ENCODE data around the gene NACC2. TPM values are rescaled to one million over a fixed set of nuclear protein-coding genes. Genes with fewer than 3 reads are reported as not detected.

NACC2 gene
- total and polyA plus RNA-seq, 9 of the 15 experiments (the other 6 are each of a cell fraction or from before 2014, with no cell fraction given): 0.70 to 25.1 (median 5.6) TPM

DNA sequence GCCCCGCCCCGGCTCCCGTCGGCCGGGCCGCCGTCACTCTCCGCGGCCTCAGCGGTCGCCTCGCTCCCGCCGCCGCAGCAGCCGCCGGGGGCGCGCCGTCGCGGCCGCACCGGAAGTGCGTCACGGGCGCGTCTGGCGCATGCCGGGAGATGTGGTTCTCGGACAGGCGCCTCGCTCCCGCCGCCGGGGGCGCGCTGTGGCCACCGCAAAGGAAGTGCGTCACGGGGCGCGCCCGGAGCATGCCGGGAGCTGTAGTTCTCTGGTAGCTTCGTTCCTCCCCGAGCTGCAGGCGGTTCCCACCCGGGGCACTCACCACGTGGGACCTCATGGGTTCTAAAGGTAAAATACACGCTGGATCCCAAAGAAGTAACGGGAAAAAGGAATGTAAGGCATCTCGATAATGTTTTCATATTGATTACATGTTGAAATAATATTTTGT lies 133.8 kb downstream of the NACC2 start, which contains the start of gene UBAC1 (continued):
- TF ChIP-seq, protein P1, sequence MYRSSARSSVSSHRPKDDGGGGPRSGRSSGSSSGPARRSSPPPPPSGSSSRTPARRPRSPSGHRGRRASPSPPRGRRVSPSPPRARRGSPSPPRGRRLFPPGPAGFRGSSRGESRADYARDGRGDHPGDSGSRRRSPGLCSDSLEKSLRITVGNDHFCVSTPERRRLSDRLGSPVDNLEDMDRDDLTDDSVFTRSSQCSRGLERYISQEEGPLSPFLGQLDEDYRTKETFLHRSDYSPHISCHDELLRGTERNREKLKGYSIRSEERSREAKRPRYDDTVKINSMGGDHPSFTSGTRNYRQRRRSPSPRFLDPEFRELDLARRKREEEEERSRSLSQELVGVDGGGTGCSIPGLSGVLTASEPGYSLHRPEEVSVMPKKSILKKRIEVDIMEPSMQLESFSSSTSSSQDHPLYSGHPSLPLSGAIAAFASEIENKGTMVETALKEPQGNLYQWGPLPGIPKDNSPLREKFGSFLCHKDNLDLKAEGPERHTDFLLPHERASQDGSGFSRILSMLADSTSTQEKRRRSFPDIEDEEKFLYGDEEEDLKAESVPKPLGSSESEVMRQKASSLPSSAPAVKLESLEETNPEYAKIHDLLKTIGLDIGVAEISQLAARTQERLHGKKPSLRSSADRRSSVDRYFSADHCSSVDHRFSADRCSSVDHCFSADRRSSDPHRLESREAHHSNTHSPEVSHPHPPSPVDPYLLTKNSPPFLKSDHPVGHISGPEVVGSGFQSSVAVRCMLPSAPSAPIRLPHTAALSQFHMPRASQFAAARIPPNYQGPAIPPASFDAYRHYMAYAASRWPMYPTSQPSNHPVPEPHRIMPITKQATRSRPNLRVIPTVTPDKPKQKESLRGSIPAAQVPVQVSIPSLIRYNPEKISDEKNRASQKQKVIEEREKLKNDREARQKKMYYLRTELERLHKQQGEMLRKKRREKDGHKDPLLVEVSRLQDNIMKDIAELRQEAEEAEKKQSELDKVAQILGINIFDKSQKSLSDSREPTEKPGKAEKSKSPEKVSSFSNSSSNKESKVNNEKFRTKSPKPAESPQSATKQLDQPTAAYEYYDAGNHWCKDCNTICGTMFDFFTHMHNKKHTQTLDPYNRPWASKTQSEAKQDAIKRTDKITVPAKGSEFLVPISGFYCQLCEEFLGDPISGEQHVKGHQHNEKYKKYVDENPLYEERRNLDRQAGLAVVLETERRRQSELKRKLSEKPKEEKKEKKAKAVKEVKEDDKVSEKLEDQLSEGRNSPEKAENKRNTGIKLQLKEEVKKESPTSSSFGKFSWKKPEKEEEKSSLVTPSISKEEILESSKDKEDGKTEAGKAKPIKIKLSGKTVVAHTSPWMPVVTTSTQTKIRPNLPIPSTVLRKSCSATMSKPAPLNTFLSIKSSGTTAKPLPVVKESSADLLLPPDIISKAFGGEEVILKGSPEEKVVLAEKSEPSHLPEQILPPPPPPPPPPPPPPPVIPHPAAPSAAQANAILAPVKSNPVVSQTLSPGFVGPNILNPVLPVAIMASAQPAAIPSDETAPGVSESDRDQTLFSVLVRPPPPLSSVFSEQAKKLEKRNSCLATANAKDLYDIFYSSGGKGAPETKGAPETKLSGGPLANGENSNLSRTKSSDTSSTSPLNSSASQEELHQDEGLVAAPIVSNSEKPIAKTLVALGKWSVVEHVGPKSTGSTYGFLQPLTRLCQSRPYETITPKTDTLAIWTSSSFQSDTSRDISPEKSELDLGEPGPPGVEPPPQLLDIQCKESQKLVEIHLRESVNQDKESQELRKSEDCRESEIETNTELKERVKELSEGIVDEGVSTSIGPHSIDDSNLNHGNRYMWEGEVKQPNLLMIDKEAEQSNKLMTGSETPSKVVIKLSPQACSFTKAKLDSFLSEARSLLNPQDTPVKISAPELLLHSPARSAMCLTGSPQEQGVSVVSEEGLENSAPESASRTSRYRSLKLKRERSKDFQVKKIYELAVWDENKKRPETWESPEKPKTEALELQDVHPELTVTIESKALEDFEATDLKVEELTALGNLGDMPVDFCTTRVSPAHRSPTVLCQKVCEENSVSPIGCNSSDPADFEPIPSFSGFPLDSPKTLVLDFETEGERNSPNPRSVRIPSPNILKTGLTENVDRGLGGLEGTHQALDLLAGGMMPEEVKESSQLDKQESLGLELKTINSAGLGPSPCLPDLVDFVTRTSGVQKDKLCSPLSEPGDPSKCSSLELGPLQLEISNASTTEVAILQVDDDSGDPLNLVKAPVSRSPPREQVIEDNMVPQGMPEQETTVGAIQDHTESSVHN (IDR thresholded peaks at IDR 0.05; ENCODE audit: borderline replicate concordance in 1 of 2, low read depth in 1 of 2): no peak
- TF ChIP-seq KDM5B (IDR thresholded peaks at IDR 0.05; ENCODE audit: insufficient replicate concordance, low read depth, low read length): no peak
- TF ChIP-seq SETDB1 (IDR thresholded peaks at IDR 0.05; ENCODE audit: low read length): no peak
- no peak for TF ChIP-seq ZKSCAN3 (CRISPR knock-in tag; IDR thresholded peaks at IDR 0.05)
- no peak for TF ChIP-seq CBFA2T2 (conservative IDR thresholded peaks at IDR 0.05)
- TF ChIP-seq ZNF699 (CRISPR knock-in tag; IDR thresholded peaks at IDR 0.05; ENCODE audit: insufficient replicate concordance): no peak
- TF ChIP-seq JUN (IDR thresholded peaks at IDR 0.05; ENCODE audit: borderline replicate concordance, low read depth, low read length): no peak
- TF ChIP-seq JUN (CRISPR knock-in tag; IDR thresholded peaks at IDR 0.05; ENCODE audit: borderline replicate concordance): no peak
- TF ChIP-seq, protein P2, sequence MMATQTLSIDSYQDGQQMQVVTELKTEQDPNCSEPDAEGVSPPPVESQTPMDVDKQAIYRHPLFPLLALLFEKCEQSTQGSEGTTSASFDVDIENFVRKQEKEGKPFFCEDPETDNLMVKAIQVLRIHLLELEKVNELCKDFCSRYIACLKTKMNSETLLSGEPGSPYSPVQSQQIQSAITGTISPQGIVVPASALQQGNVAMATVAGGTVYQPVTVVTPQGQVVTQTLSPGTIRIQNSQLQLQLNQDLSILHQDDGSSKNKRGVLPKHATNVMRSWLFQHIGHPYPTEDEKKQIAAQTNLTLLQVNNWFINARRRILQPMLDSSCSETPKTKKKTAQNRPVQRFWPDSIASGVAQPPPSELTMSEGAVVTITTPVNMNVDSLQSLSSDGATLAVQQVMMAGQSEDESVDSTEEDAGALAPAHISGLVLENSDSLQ (IDR thresholded peaks at IDR 0.05): no peak
- no peak for TF ChIP-seq KLF6 (CRISPR knock-in tag; IDR thresholded peaks at IDR 0.05; ENCODE audit: borderline replicate concordance)
- TF ChIP-seq PRPF4 (IDR thresholded peaks at IDR 0.05; ENCODE audit: insufficient read depth, low read depth, low read length, poor library complexity, severe bottlenecking): no peak
- no peak for TF ChIP-seq SMARCE1 (IDR thresholded peaks at IDR 0.05)
- TF ChIP-seq, protein P3, sequence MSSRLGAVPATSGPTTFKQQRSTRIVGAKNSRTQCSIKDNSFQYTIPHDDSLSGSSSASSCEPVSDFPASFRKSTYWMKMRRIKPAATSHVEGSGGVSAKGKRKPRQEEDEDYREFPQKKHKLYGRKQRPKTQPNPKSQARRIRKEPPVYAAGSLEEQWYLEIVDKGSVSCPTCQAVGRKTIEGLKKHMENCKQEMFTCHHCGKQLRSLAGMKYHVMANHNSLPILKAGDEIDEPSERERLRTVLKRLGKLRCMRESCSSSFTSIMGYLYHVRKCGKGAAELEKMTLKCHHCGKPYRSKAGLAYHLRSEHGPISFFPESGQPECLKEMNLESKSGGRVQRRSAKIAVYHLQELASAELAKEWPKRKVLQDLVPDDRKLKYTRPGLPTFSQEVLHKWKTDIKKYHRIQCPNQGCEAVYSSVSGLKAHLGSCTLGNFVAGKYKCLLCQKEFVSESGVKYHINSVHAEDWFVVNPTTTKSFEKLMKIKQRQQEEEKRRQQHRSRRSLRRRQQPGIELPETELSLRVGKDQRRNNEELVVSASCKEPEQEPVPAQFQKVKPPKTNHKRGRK (tag; IDR thresholded peaks at IDR 0.05): no peak
- TF ChIP-seq, protein P4, sequence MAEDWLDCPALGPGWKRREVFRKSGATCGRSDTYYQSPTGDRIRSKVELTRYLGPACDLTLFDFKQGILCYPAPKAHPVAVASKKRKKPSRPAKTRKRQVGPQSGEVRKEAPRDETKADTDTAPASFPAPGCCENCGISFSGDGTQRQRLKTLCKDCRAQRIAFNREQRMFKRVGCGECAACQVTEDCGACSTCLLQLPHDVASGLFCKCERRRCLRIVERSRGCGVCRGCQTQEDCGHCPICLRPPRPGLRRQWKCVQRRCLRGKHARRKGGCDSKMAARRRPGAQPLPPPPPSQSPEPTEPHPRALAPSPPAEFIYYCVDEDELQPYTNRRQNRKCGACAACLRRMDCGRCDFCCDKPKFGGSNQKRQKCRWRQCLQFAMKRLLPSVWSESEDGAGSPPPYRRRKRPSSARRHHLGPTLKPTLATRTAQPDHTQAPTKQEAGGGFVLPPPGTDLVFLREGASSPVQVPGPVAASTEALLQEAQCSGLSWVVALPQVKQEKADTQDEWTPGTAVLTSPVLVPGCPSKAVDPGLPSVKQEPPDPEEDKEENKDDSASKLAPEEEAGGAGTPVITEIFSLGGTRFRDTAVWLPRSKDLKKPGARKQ (CRISPR knock-in tag; IDR thresholded peaks at IDR 0.05): no peak
- TF ChIP-seq SREBF2 (CRISPR knock-in tag; IDR thresholded peaks at IDR 0.05): no peak
- TF ChIP-seq L3MBTL2 (IDR thresholded peaks at IDR 0.05): peak; percentile 85

All from K562 (cell line).